Endothelial cell of umbilical vein (primary cell): ENCODE data around the gene LCN6. TPM values are rescaled to one million over a fixed set of nuclear protein-coding genes. Genes with fewer than 3 reads are reported as not detected.

Experiments
- BruUV-seq: library from RNA; stranded (reverse); fragments of 400-500 nt; replicated peaks from 2 replicates; lab custom pipeline; 2021; lab: Mats Ljungman, UMichigan
- CTCF ChIA-PET: fragments of 300-600, 350-600 bp; sonication (Branson Sonifier 250); formaldehyde crosslinking; loops from one replicate; lab custom pipeline; 2021; ENCODE audit warnings: antibody characterized with exemption, inconsistent platforms; lab: Charles Lee
- POLR2A ChIA-PET: fragments of 300-600, 350-600 bp; sonication (Branson Sonifier 250); formaldehyde crosslinking; loops from one replicate; lab custom pipeline; 2021; ENCODE audit warnings: antibody characterized with exemption, inconsistent platforms; lab: Charles Lee
- DNase-seq: peaks from one replicate; pipeline ENCODE4 v3.0.0-alpha.2; 2011; ENCODE audit warnings: low read depth, low spot score
- FAIRE-seq: peaks from 2 replicates; lab custom pipeline; 2011; peaks lifted over from hg19 to GRCh38; lab: Jason Lieb, UNC
- H2AFZ ChIP-seq: 2 replicates; pipeline ENCODE4 v1.6.0; 2012; ENCODE audit warnings: low read depth, low read length, control low read depth, inconsistent platforms
- H3K27ac ChIP-seq: 2 replicates; pipeline ENCODE4 v1.5.1; 2011; ENCODE audit warnings: low read depth, mild to moderate bottlenecking, control low read depth, low read length, moderate library complexity; ENCODE audit not compliant: insufficient read depth
- H3K27me3 ChIP-seq, 2 experiments: 2 replicates each; pipeline versions ENCODE4 v1.6.0 to v1.6.1; 2011; ENCODE audit warnings: low read length in 2 of 2, mixed read lengths in 1 of 2; ENCODE audit not compliant: control insufficient read depth in 2 of 2, insufficient read depth in 2 of 2
- H3K36me3 ChIP-seq, 2 experiments: 2 replicates in 1 of 2; 3 replicates in 1 of 2; pipeline ENCODE4 v1.5.1; 2011; ENCODE audit warnings: low read length in 2 of 2, mild to moderate bottlenecking in 1 of 2, moderate library complexity in 1 of 2; ENCODE audit not compliant: control insufficient read depth in 2 of 2, insufficient read depth in 2 of 2; ENCODE audit errors: extremely low read depth in 1 of 2
- H3K4me1 ChIP-seq: 3 replicates; pipeline ENCODE4 v1.5.1; 2011; ENCODE audit warnings: mild to moderate bottlenecking, low read length; ENCODE audit not compliant: control insufficient read depth, insufficient read depth; ENCODE audit errors: extremely low read depth
- H3K4me2 ChIP-seq: 2 replicates; pipeline ENCODE4 v1.6.1; 2011; ENCODE audit warnings: low read length, control low read depth, mixed read lengths; ENCODE audit not compliant: insufficient read depth
- H3K4me3 ChIP-seq, 3 experiments: fragments of 200-600 bp in 1 of 3; sonication (generic), shearing (Covaris generic) in 1 of 3; replicated peaks in 1 of 3; 2 replicates each; pipeline ENCODE4 v1.5.1; 2011 to 2016; ENCODE audit warnings: control low read depth in 3 of 3, low read length in 3 of 3, mild to moderate bottlenecking in 2 of 3, inconsistent platforms in 1 of 3, low read depth in 1 of 3, moderate library complexity in 1 of 3; ENCODE audit not compliant: insufficient read depth in 1 of 3
- H3K79me2 ChIP-seq: 2 replicates; pipeline ENCODE4 v1.6.0; 2012; ENCODE audit warnings: low read length, inconsistent platforms; ENCODE audit not compliant: control insufficient read depth, insufficient read depth
- H3K9ac ChIP-seq: replicated peaks from 2 replicates; pipeline ENCODE3; 2011; ENCODE audit warnings: low read length, control low read depth; ENCODE audit not compliant: insufficient read depth; ENCODE audit errors: extremely low read depth
- H3K9me1 ChIP-seq: replicated peaks from 3 replicates; pipeline ENCODE4 v1.6.0; 2011; ENCODE audit warnings: mild to moderate bottlenecking, low read length; ENCODE audit not compliant: control insufficient read depth, insufficient read depth; ENCODE audit errors: extremely low read depth
- H3K9me3 ChIP-seq: replicated peaks from 2 replicates; pipeline ENCODE4 v1.5.1; 2012; ENCODE audit warnings: low read length, inconsistent platforms; ENCODE audit not compliant: control insufficient read depth, insufficient read depth
- H4K20me1 ChIP-seq: replicated peaks from 2 replicates; pipeline ENCODE3; 2011; ENCODE audit warnings: mild to moderate bottlenecking, low read length; ENCODE audit not compliant: control insufficient read depth, insufficient read depth; ENCODE audit errors: extremely low read depth
- EZH2 ChIP-seq: IDR thresholded peaks from 2 replicates; pipeline ENCODE4 v1.6.1; 2012; ENCODE audit warnings: borderline replicate concordance, low read depth, mild to moderate bottlenecking, moderate library complexity, low read length, inconsistent platforms; ENCODE audit not compliant: severe bottlenecking
- FOS ChIP-seq: IDR thresholded peaks from 2 replicates; pipeline ENCODE4 v1.6.1; 2011; ENCODE audit warnings: mild to moderate bottlenecking, low read length, moderate library complexity, borderline replicate concordance; ENCODE audit not compliant: insufficient read depth
- GATA2 ChIP-seq: IDR thresholded peaks from 2 replicates; pipeline ENCODE4 v1.7.0; 2011; ENCODE audit warnings: low read depth, mild to moderate bottlenecking, moderate library complexity, mixed read lengths, low read length; ENCODE audit not compliant: insufficient read length, insufficient read depth
- JUN ChIP-seq: IDR thresholded peaks from 2 replicates; pipeline ENCODE4 v1.6.1; 2011; ENCODE audit warnings: borderline replicate concordance, low read depth; ENCODE audit not compliant: insufficient read length, insufficient read depth
- MYC ChIP-seq: IDR thresholded peaks from one replicate; pipeline ENCODE4 v1.6.1; 2011; ENCODE audit warnings: mild to moderate bottlenecking, low read depth, low read length
- POLR2A ChIP-seq: IDR thresholded peaks from 2 replicates; pipeline ENCODE4 v1.6.1; 2012; ENCODE audit warnings: low read depth, mild to moderate bottlenecking, control low read depth, low read length
- POLR2AphosphoS5 ChIP-seq: IDR thresholded peaks from 2 replicates; pipeline ENCODE4 v1.6.1; 2012; ENCODE audit warnings: low read depth, mild to moderate bottlenecking, control low read depth, low read length, moderate library complexity; ENCODE audit not compliant: insufficient read depth
- dilution Hi-C: fragments of 300-500 bp; cut with MboI; formaldehyde crosslinking; loops from one replicate; pipeline ENCODE4 v1.15.0; 2019; ENCODE audit warnings: low sequenced_read_pairs; ENCODE audit not compliant: extremely low pct_ligation_motif_present
- intact Hi-C: fragments of 100-400 bp; cut with micrococcal nuclease; formaldehyde crosslinking; loops from one replicate; pipeline ENCODE4 v1.10.0; 2022
- polyA plus RNA-seq, 4 experiments: library from polyadenylated mRNA; depleted of rRNA in 3 of 4; stranded (reverse) in 3 of 4; unstranded in 1 of 4; fragments of >200 nt; gene quantifications; 2 replicates each; pipeline versions ENCODE4 v1.2.1 to v1.2.3, GENCODE V29; 2011 to 2012; ENCODE audit warnings: missing spikeins in 1 of 4
- total RNA-seq: library from RNA; stranded (reverse); gene quantifications from 2 replicates; pipeline ENCODE4 v1.2.3, GENCODE V29; 2021
- TF ChIP-seq, protein P1 (sequence below), 2 donors: IDR thresholded peaks; 1 replicate in 1 of 2; 2 replicates in 1 of 2; pipeline ENCODE4 v1.5.1; 2011; ENCODE audit warnings: low read length in 2 of 2, mild to moderate bottlenecking in 2 of 2, moderate library complexity in 2 of 2, control low read depth in 1 of 2, inconsistent platforms in 1 of 2, low read depth in 1 of 2; ENCODE audit not compliant: insufficient read depth in 1 of 2; ENCODE audit errors: extremely low read depth in 1 of 2
- TF ChIP-seq, protein P2 (sequence below): IDR thresholded peaks from 2 replicates; pipeline ENCODE4 v1.6.1; 2011; ENCODE audit not compliant: insufficient read depth, insufficient read length

LCN6 gene
- total and polyA plus RNA-seq, 2 donors (not counting 3 experiments of a cell fraction or from before 2014, with no cell fraction given): 0.17 TPM; not detected in 1

GRCh38 chr9:136703276-136703860 is 45.0 kb downstream of the LCN6 start:
- ChIA-PET POLR2A (no interaction called here), CTCF (interaction anchor here (0.8 to 1.1 kb wide), 2 partner anchors 10 to 25 kb away, joined by 3 read pairs; no protein-coding TSS in a partner anchor)
- Histone ChIP-seq H3K9me1 (no peaks in the 10 kb centered on the region), H3K27me3 (peaks cover 5 to 6% of the 10 kb centered on the region in 2 experiments), H3K36me3 (no peaks in the 10 kb centered on the region), H4K20me1 (no peaks in the 10 kb centered on the region), H3K27ac (no peak overlapping the region), H3K4me3 (no peak overlapping the region), H3K4me1 (no peaks in the 10 kb centered on the region), H2AFZ (no peak overlapping the region), H3K79me2 (no peaks in the 10 kb centered on the region), H3K9me3 (no peaks in the 10 kb centered on the region), H3K4me2 (no peak overlapping the region), H3K9ac (no peak overlapping the region)
- TF ChIP-seq, protein P1, sequence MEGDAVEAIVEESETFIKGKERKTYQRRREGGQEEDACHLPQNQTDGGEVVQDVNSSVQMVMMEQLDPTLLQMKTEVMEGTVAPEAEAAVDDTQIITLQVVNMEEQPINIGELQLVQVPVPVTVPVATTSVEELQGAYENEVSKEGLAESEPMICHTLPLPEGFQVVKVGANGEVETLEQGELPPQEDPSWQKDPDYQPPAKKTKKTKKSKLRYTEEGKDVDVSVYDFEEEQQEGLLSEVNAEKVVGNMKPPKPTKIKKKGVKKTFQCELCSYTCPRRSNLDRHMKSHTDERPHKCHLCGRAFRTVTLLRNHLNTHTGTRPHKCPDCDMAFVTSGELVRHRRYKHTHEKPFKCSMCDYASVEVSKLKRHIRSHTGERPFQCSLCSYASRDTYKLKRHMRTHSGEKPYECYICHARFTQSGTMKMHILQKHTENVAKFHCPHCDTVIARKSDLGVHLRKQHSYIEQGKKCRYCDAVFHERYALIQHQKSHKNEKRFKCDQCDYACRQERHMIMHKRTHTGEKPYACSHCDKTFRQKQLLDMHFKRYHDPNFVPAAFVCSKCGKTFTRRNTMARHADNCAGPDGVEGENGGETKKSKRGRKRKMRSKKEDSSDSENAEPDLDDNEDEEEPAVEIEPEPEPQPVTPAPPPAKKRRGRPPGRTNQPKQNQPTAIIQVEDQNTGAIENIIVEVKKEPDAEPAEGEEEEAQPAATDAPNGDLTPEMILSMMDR (IDR thresholded peaks at IDR 0.05; ENCODE audit: extremely low read depth in 1 of 2, insufficient read depth in 1 of 2, low read depth in 1 of 2, low read length in 2 of 2): no peak
- TF ChIP-seq GATA2 (no peak), EZH2 (no peak), FOS (no peak), POLR2A (no peak), POLR2AphosphoS5 (no peak), JUN (no peak), MYC (no peak)
- TF ChIP-seq, protein P2, sequence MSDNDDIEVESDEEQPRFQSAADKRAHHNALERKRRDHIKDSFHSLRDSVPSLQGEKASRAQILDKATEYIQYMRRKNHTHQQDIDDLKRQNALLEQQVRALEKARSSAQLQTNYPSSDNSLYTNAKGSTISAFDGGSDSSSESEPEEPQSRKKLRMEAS: no peak
- BruUV-seq: no TSS peak
- intact Hi-C loops: no loop called here
- DNase-seq (no peak), FAIRE-seq (no peak)
- dilution Hi-C loops: no loop called here
